CD4-positive, alpha-beta T cell treated with Interleukin-2 at 100 ng/mL for 4 hours (primary cell): Measurements from ENCODE around the gene ANO1.

ENCODE experiments used
- DNase-seq: peaks from one replicate; pipeline ENCODE4 v3.0.0-alpha.2; 2020; ENCODE audit warnings: low spot score

The ANO1 gene

GRCh38 chr11:70115778-70116177, 37.7 kb downstream of the ANO1 start:
- no peak for DNase-seq

DNA sequence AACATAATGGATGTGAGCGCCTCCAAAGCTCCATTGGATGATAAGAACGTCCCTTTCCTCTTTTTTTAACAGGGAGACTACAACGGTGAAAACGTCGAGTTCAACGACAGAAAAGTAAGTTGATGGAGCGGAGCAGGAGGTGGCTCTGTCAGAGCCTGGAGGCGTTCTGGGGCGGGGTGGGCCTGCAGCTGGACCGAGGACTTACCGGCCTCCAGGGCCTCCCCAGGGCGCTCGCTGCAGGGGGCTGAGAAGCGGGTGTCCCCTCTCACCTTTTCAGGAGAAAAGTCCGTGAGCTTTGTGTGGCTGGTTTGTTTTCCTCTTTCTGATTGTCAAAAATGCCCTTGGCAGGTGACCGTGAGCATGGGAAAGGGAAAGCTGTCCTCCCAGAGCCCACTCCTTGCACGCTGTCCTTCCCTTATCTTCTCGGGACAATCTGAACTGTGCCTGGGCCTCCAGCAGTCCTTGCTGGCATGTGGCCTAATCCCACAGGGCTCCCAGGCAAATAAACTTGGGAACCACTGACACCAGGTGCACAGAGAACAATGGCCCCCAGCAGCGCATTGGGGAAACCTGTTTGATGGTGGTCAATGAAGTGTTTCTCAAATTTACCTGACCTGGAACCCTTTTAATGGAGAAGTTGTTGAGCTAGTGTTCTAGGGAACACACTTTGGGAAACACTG, 38.4 kb downstream of the ANO1 start:
- no peak for DNase-seq

GRCh38 chr11:70117567-70118145, 39.5 kb downstream of the ANO1 start:
- DNase-seq = no peak

DNA sequence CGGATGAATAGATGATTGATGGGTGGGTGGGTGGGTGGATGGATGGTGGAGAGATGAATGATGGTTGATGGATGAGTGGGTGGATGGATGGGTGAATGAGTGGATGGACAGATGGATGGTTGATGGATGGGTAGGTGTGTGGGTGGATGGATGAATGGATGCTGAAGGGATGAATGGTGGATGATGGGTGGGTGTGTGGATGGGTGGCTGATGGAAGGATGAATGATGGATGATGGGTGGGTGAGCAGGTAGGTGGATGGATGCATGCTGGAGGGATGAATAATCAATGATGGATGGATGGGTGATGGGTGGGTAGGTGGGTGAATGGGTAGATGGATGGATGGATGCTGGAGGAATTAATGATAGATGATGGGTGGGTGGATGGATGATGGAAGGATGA, 40.5 kb downstream of the ANO1 start:
- DNase-seq = no peak

DNA sequence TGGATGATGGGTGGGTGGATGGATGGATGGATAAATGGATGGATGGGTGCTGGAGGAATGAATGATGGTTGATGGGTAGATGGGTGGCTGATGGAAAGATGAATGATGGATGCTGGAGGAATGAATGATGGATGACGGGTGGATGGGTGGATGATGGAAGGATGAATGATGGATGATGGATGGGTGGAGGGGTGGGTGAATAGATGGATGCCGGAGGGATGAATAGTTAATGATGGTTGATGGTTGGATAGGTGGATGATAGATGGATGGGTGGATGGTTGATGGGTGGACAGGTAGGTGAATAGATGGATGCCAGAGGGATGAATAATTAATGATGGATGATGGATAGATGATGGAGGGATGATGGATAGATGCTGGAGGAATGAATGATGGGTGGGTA, 41.4 kb downstream of the ANO1 start:
- no peak for DNase-seq

GRCh38 chr11:70120674-70121073, 42.6 kb downstream of the ANO1 start:
- no peak for DNase-seq

GRCh38 chr11:70122490-70123198, 44.5 kb downstream of the ANO1 start:
- DNase-seq = no peak

DNA sequence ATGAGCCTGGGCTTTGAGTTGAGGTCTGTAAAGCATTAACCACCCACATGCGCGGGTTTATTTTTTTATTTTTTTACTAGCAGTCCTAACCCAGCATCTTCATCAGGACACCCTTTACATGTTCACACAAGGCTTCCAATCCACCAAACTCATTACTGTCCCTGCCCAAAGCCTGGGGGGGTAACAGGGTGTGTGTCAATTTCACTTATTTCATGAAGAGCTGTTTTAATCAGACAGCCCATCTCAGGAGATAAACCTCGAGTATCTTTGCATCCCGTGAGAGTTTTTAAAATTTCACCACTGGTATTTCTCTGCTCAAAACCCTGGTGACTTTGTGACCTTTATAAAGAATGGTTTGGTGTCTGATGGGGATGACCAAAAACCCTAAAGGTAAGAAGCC, 45.6 kb downstream of the ANO1 start:
- DNase-seq = no peak

DNA sequence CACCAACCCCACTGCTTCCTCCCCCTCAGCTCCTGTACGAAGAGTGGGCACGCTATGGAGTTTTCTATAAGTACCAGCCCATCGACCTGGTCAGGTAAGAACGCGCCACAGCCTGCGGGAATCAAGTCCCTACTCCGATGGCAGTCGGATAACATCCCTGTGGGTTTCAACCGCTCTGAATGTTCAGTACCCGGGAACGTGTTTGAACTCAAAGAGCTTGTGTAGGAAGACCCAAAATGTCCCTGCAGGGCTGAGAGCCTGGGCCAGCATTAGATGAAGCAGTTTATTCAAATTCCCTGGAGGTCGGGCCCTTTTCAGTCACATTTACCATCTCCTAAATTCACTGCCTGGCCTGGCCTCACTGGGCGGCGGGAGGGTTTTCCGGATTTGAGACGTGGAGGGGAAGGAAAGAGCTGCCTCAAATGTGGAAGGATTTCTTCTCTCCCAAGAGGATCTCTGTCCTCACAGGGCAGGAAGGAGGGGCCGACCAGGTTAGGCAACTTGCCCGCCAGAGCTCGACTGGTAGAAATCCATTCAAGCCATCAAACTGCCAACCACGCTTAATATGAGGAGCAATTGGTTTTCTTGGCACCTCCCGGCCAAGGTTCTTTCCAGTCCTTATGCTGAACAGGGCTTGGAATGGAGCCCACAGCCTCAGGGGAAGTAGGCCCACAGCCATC, 46.3 kb downstream of the ANO1 start:
- no peak for DNase-seq

- DNase-seq = no peak
Measured at GRCh38 chr11:70126494-70126893, 48.4 kb downstream of the ANO1 start.

DNA sequence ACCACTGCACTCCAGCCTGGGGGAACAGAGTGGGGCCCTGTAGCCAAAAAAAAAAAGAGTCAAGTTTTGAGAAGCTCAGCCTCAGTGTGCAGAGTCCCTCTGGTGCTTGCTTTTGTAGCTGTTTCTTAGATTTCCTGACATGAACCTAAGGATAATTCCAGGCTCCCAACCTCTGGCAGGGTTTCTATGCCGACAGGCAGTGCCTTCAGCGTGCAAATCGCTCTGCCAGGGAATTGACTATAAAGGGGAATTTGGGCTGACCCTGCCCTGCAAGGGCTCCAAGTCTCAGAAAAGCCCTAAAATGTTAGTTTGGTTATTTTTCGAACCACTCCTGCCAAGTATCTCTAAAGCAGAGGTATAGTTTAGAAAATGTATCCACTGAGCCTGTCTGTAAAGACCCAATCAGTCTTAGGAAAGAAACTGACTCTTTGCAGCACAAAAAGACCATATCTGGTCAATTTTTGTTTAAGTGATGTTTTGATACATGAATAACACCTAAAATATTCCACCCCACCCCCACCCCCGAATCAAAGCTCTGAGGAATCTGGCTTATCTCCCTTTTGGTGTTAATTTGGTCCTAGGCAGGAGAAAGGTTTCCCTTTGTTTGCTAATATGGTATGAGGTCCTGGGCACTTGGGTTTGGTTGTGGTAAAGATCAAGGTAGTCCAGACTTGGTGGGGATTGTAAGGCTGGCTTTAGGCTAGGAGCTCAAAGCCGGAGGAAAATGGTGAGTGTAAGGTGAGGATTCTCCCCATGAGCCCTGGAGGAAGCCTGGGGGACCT, 49.7 kb downstream of the ANO1 start:
- no peak for DNase-seq

DNA sequence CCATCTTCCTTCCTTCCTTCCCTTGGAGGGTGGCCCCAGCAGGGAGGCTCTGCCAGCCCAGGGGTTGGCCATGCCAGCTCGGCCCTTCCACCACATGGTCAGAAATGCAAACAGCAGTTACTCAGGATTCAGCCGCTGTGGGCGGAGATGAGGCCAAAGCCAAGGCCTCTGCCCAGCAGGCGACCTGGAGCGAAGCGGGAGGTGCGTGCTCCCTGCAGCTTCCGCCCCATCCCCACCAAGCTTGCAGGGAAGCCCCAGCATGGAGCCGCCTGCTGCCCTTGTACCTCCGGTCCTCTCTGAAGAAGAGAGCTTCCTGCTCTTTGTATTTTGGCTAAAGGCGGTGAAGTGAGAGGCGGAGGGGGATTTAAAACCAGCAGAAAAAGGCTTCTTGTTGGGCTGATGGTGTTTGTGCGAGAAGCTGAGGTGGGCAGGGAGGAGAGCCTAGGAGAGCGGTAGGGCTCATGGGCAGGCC, 50.4 kb downstream of the ANO1 start:
- no peak for DNase-seq

DNA sequence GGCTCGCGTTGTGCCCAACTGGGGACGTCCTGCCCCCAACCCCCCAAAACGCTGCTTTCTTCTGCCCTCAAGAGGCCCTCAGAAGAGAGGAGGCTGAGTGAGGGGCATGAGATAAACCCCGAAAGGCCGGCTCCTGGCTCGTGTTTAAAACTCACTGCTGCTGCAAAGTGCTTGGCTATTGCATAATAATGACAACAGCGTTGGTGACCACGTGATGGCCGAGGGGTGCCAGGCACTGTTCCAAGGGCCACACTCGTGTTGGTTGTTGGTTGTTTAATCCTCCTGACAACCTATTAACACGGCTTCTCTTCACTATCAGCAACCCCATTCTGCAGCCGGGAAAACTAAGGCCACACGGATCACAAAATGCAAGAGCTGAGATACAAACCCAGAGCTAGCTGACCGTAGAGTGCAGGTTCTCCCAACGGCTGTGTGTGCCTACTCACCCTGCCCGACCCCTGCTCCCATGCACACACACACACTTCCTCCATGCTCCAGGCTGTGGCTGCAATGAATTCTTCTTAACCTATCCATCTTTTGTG, 51.0 kb downstream of the ANO1 start:
- DNase-seq = no peak

- DNase-seq = no peak
Measured at GRCh38 chr11:70130636-70131035, 52.5 kb downstream of the ANO1 start.

- DNase-seq = no peak
Measured at GRCh38 chr11:70131606-70132190, 53.6 kb downstream of the ANO1 start.

- no peak for DNase-seq
Measured at GRCh38 chr11:70132641-70133040, 54.5 kb downstream of the ANO1 start.

DNA sequence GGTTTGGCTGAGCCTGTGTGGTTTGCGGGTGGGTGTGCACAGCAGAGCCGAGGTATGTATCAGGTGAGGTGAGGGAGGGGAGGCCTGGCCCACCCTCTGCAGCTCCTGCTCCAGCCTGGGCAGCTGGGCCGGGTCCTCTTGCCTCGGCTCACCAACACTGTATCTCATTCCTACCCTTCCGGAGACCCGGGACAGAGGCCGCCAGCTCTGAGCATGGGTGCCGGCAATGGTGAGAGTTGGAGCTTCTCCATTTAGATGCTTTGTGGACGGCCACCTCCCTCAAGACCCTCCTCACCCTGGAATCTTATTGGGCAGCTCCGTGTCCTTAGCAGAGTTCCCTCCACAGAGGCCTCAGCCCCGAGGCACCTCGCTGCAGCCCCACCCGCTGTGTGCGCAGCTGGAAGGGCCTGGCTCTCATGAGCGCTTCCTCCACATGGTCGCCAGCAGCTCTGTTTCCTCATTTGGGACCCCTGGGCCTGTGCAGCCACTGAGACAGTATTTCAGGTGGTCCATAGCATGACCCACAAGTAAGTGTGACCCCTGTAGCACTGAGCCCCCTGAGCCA, 55.7 kb downstream of the ANO1 start:
- no peak for DNase-seq

- DNase-seq = no peak
Measured at GRCh38 chr11:70134490-70134889, 56.4 kb downstream of the ANO1 start.

- no peak for DNase-seq
Measured at GRCh38 chr11:70135142-70135541, 57.0 kb downstream of the ANO1 start.

DNA sequence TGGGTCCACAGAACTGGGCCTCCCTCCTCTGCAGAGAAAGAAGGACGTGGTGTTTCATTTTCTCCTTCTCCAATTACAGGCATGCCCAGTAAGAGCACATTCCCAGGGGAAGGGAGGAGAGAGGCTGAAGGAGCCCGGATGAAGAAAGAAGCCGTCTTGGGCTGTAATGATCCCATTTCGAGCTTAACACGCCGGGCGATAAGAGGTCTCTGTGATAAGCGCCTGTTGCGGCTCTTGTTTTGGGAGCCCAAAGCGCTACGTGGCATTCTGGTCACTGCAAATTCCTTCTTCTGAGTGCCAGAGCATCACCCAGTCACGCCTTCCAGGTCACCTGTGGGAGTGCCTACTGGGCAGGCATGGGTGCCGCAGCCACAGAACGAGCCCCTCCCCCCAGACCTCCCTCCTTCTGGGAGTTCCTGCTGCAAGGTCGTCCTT, 57.5 kb downstream of the ANO1 start:
- no peak for DNase-seq

DNA sequence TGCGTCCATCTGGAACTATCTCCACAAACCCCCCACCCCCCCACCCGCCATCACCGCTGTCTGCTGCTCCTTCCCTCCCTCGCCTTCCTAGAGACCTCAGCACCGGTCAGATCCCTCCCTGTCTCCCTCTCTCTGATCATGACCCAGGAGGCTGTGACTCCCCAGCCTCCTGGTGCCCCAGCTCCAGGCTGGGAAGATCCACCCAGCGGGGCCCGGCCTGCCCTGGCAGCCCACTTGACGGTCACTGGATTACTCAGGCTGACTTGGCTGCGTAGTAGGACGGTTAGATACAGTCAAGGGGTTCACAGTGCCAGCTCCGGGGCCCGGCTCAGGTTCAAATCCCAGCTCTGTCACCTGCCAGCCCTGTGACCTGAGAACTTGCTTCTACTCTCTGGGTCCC, 59.3 kb downstream of the ANO1 start:
- DNase-seq = no peak
